HepG2 (cell line): ENCODE results near the gene SGF29. TPM values are rescaled to one million over a fixed set of nuclear protein-coding genes. Genes with fewer than 3 reads are reported as not detected.
A peak's percentile ranks its signal among the peaks of the same experiment; 100 is the strongest.

Source experiments
- BCL6 ChIP-seq: IDR thresholded peaks from 2 replicates; pipeline ENCODE4 v1.6.1; 2016; ENCODE audit warnings: missing genetic modification reagents, missing compliant biosample characterization
- BHLHE40 ChIP-seq: IDR thresholded peaks from 2 replicates; pipeline ENCODE4 v1.6.1; 2011; ENCODE audit warnings: low read length, improper control_type of control experiment
- CEBPB ChIP-seq: IDR thresholded peaks from 2 replicates; pipeline ENCODE4 v1.6.1; 2011; ENCODE audit warnings: low read depth, low read length, improper control_type of control experiment, borderline replicate concordance
- CEBPG ChIP-seq: IDR thresholded peaks from 2 replicates; pipeline ENCODE4 v1.6.1; 2016
- ETV5 ChIP-seq: IDR thresholded peaks from 2 replicates; pipeline ENCODE4 v1.6.1; 2018; ENCODE audit warnings: missing biosample characterization, missing genetic modification reagents, inconsistent platforms, borderline replicate concordance
- FOXM1 ChIP-seq: sonication (generic); formaldehyde crosslinking; IDR thresholded peaks from 2 replicates; pipeline ENCODE4 v1.5.0; 2020; ENCODE audit warnings: missing genetic modification reagents
- GTF2F1 ChIP-seq: fragments of 150-350 bp; IDR thresholded peaks from 2 replicates; pipeline ENCODE4 v1.6.1; 2014; ENCODE audit warnings: low read length
- HNF4G ChIP-seq, 2 experiments: sonication (generic) in 1 of 2; formaldehyde crosslinking in 1 of 2; IDR thresholded peaks; 2 replicates each; pipeline versions ENCODE4 v1.4.0 to v1.6.1; 2011 to 2020; ENCODE audit warnings: borderline replicate concordance in 2 of 2, low read depth in 2 of 2, mild to moderate bottlenecking in 2 of 2, low read length in 1 of 2, missing genetic modification reagents in 1 of 2, moderate library complexity in 1 of 2
- HNRNPLL ChIP-seq: fragments of 200-400 bp; formaldehyde crosslinking; IDR thresholded peaks from 2 replicates; pipeline ENCODE4 v1.6.1; 2017; ENCODE audit warnings: mild to moderate bottlenecking, low read depth, low read length; ENCODE audit not compliant: poor library complexity, severe bottlenecking
- KAT2B ChIP-seq: fragments of 150-350 bp; IDR thresholded peaks from 2 replicates; pipeline ENCODE4 v1.6.1; 2014; ENCODE audit warnings: low read depth, low read length, borderline replicate concordance
- KLF16 ChIP-seq, 2 experiments: sonication (generic) in 1 of 2; formaldehyde crosslinking in 1 of 2; IDR thresholded peaks; 2 replicates each; pipeline versions ENCODE4 v1.6.1 to v1.8.0; 2016 to 2023; ENCODE audit warnings: missing genetic modification reagents in 2 of 2, missing compliant biosample characterization in 1 of 2
- MIER3 ChIP-seq: IDR thresholded peaks from 2 replicates; pipeline ENCODE4 v1.6.1; 2016; ENCODE audit warnings: missing compliant biosample characterization, borderline replicate concordance
- NCOA2 ChIP-seq: sonication (generic); formaldehyde crosslinking; IDR thresholded peaks from 2 replicates; pipeline ENCODE4 v1.8.0; 2022; ENCODE audit warnings: inconsistent platforms
- SIX4 ChIP-seq: sonication (generic); formaldehyde crosslinking; IDR thresholded peaks from 2 replicates; pipeline ENCODE4 v1.4.0; 2020; ENCODE audit warnings: missing genetic modification reagents
- ZBTB38 ChIP-seq: sonication (generic); formaldehyde crosslinking; IDR thresholded peaks from 2 replicates; pipeline ENCODE4 v1.5.1; 2020; ENCODE audit warnings: mild to moderate bottlenecking, missing genetic modification reagents
- ZMAT3 ChIP-seq: sonication (generic); formaldehyde crosslinking; conservative IDR thresholded peaks from 2 replicates; pipeline ENCODE4 v1.7.0; 2021; ENCODE audit warnings: missing genetic modification reagents
- ZNF331 ChIP-seq: sonication (generic); formaldehyde crosslinking; IDR thresholded peaks from 2 replicates; pipeline ENCODE4 v1.4.0; 2020; ENCODE audit warnings: missing genetic modification reagents
- ZNF335 ChIP-seq: sonication (generic); formaldehyde crosslinking; IDR thresholded peaks from 2 replicates; pipeline ENCODE4 v1.4.0; 2020; ENCODE audit warnings: missing genetic modification reagents
- ZNF737 ChIP-seq: sonication (generic); formaldehyde crosslinking; IDR thresholded peaks from 2 replicates; pipeline ENCODE4 v1.5.0; 2020; ENCODE audit warnings: missing genetic modification reagents, mild to moderate bottlenecking, borderline replicate concordance
- polyA plus RNA-seq, 8 experiments: library from polyadenylated mRNA; depleted of rRNA in 3 of 8; stranded (reverse) in 7 of 8; unstranded in 1 of 8; fragments of >200 nt; fragmentation: Illumina TruSeq in 4 of 8; extraction: Trizol in 4 of 8; gene quantifications; 2 replicates each; pipeline versions ENCODE4 v1.2.1 to v1.2.3, GENCODE V29; 2011 to 2016; ENCODE audit warnings: low read depth in 4 of 8, missing spikeins in 1 of 8, mixed read lengths in 1 of 8; ENCODE audit not compliant: insufficient read depth in 1 of 8
- total RNA-seq, 5 experiments: library from RNA; depleted of rRNA; stranded (reverse); fragments of >200 nt; fragmentation: Illumina TruSeq; extraction: Trizol; gene quantifications; 2 replicates each; pipeline ENCODE4 v1.2.3, GENCODE V29; 2016; ENCODE audit warnings: low read depth in 1 of 5
- TF ChIP-seq, protein P1 (sequence below): sonication (generic); formaldehyde crosslinking; IDR thresholded peaks from 2 replicates; pipeline ENCODE4 v1.5.0; 2020; ENCODE audit warnings: mild to moderate bottlenecking, missing genetic modification reagents
- TF ChIP-seq, protein P2 (sequence below): sonication (generic); formaldehyde crosslinking; IDR thresholded peaks from 2 replicates; pipeline ENCODE4 v1.4.0; 2020; ENCODE audit warnings: missing genetic modification reagents
- TF ChIP-seq, protein P3 (sequence below): sonication (generic); formaldehyde crosslinking; IDR thresholded peaks from 2 replicates; pipeline ENCODE4 v1.5.0; 2020; ENCODE audit warnings: missing genetic modification reagents
- TF ChIP-seq, protein P4 (sequence below): sonication (generic); formaldehyde crosslinking; conservative IDR thresholded peaks from 2 replicates; pipeline ENCODE4 v1.4.0; 2020; ENCODE audit warnings: missing genetic modification reagents

The SGF29 gene
- total and polyA plus RNA-seq, 2 of the 13 experiments (the other 11 are each of a cell fraction or from before 2014, with no cell fraction given): 5.0 to 29.4 TPM

DNA sequence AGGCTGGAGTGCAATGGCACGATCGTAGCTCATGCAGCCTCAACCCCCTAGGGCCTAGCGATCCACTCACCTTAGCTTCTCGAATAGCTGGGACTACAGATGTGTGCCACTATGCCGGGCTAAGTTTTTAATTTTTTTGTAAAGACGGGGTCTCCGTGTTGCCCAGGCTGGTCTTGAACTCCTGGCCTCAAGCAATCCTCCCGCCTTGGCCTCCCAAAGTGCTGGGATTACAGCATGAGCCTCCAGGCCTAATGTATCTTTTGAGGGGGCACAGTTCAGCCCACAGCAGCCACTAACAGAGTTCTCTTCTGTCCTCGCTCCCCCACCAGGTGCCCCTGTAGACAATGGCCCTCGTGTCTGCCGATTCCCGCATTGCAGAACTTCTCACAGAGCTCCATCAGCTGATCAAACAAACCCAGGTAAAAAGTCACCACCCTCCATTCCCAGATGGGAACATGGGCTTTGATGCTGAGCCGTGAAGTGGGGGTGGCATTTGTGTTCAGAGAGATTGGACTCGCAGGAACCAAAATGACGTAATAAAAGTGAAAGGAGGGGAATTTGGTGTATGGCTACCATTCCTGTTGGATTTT lies 27.1 kb downstream of the SGF29 start (continued):
- TF ChIP-seq, protein P1, sequence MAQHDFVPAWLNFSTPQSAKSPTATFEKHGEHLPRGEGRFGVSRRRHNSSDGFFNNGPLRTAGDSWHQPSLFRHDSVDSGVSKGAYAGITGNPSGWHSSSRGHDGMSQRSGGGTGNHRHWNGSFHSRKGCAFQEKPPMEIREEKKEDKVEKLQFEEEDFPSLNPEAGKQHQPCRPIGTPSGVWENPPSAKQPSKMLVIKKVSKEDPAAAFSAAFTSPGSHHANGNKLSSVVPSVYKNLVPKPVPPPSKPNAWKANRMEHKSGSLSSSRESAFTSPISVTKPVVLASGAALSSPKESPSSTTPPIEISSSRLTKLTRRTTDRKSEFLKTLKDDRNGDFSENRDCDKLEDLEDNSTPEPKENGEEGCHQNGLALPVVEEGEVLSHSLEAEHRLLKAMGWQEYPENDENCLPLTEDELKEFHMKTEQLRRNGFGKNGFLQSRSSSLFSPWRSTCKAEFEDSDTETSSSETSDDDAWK (CRISPR knock-in tag): no peak
- TF ChIP-seq ZMAT3 (CRISPR knock-in tag) (no peak), KLF16 (CRISPR knock-in tag; IDR thresholded peaks at IDR 0.05) (no peak), CEBPG (peak; percentile 18; the same call in 1 of the 2 replicates), ZBTB38 (CRISPR knock-in tag) (no peak; the same call in 1 of the 2 replicates), FOXM1 (CRISPR knock-in tag) (no peak), NCOA2 (CRISPR knock-in tag) (no peak), ZNF737 (CRISPR knock-in tag) (no peak), HNRNPLL (no peak), ZNF335 (CRISPR knock-in tag) (no peak), HNF4G (IDR thresholded peaks at IDR 0.05; ENCODE audit: borderline replicate concordance, low read depth, low read length) (peak; percentile 37; the same call in 1 of the 2 replicates), HNF4G (CRISPR knock-in tag; IDR thresholded peaks at IDR 0.05; ENCODE audit: borderline replicate concordance, low read depth) (no peak), BHLHE40 (0 out of 2 replicates have a peak, but pooled peaks have one; percentile 16), CEBPB (no peak), MIER3 (no peak), KAT2B (no peak), ZNF331 (CRISPR knock-in tag) (peak; percentile 38; the same call in 1 of the 2 replicates), SIX4 (CRISPR knock-in tag) (no peak), GTF2F1 (no peak), ETV5 (CRISPR knock-in tag) (no peak), BCL6 (CRISPR knock-in tag) (peak; percentile 11; the same call in 1 of the 2 replicates)
- TF ChIP-seq, protein P2, sequence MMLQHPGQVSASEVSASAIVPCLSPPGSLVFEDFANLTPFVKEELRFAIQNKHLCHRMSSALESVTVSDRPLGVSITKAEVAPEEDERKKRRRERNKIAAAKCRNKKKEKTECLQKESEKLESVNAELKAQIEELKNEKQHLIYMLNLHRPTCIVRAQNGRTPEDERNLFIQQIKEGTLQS (CRISPR knock-in tag): 0 out of 2 replicates have a peak, but pooled peaks have one; percentile 10
- TF ChIP-seq, protein P3, sequence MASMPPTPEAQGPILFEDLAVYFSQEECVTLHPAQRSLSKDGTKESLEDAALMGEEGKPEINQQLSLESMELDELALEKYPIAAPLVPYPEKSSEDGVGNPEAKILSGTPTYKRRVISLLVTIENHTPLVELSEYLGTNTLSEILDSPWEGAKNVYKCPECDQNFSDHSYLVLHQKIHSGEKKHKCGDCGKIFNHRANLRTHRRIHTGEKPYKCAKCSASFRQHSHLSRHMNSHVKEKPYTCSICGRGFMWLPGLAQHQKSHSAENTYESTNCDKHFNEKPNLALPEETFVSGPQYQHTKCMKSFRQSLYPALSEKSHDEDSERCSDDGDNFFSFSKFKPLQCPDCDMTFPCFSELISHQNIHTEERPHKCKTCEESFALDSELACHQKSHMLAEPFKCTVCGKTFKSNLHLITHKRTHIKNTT (CRISPR knock-in tag): no peak
- TF ChIP-seq, protein P4, sequence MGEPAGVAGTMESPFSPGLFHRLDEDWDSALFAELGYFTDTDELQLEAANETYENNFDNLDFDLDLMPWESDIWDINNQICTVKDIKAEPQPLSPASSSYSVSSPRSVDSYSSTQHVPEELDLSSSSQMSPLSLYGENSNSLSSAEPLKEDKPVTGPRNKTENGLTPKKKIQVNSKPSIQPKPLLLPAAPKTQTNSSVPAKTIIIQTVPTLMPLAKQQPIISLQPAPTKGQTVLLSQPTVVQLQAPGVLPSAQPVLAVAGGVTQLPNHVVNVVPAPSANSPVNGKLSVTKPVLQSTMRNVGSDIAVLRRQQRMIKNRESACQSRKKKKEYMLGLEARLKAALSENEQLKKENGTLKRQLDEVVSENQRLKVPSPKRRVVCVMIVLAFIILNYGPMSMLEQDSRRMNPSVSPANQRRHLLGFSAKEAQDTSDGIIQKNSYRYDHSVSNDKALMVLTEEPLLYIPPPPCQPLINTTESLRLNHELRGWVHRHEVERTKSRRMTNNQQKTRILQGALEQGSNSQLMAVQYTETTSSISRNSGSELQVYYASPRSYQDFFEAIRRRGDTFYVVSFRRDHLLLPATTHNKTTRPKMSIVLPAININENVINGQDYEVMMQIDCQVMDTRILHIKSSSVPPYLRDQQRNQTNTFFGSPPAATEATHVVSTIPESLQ: no peak
